Upper lobe of left lung (tissue), 6 donors: ENCODE data around the gene SHD. TPM values are rescaled to one million over a fixed set of nuclear protein-coding genes. Genes with fewer than 3 reads are reported as not detected.

Experiments
- ATAC-seq, 2 donors: fragments of 200-7000 bp; cut with Tn5 transposase; one replicate each; pipeline ENCODE4 v1.9.1; 2022; ENCODE audit warnings: mild to moderate bottlenecking in 2 of 2, moderate library complexity in 2 of 2; ENCODE audit not compliant: low FRiP score in 2 of 2
- DNase-seq, 2 donors: peaks; one replicate each; pipeline ENCODE4 v3.0.0-alpha.2; 2019 to 2020
- H3K27ac ChIP-seq, 4 donors: fragments of 200-600 bp; sonication (generic); one replicate each; pipeline ENCODE4 v1.5.1; 2016 to 2019
- H3K27me3 ChIP-seq, 4 donors: fragments of 200-600 bp; sonication (generic); one replicate each; pipeline ENCODE4 v1.5.1; 2017 to 2019
- H3K36me3 ChIP-seq, 4 donors: fragments of 200-600 bp; sonication (generic); one replicate each; pipeline ENCODE4 v1.5.1; 2016 to 2019
- H3K4me1 ChIP-seq, 4 donors: fragments of 200-600 bp; sonication (generic); one replicate each; pipeline ENCODE4 v1.5.1; 2018 to 2019
- H3K4me3 ChIP-seq, 4 donors: fragments of 200-600 bp; sonication (generic); one replicate each; pipeline ENCODE4 v1.5.1; 2017 to 2019; ENCODE audit warnings: mild to moderate bottlenecking in 2 of 4, moderate library complexity in 1 of 4
- H3K9me3 ChIP-seq, 4 donors: fragments of 200-600 bp; sonication (generic); one replicate each; pipeline ENCODE4 v1.5.1; 2018 to 2019
- EP300 ChIP-seq, 4 donors: sonication (generic); formaldehyde crosslinking; IDR thresholded peaks; one replicate each; pipeline ENCODE4 v1.5.1; 2017; ENCODE audit warnings: antibody characterized with exemption in 4 of 4, control low read depth in 2 of 4
- POLR2A ChIP-seq, 4 donors: fragments of 450-650 bp; IDR thresholded peaks; one replicate each; pipeline ENCODE4 v1.5.1; 2016 to 2017; ENCODE audit warnings: antibody characterized with exemption in 4 of 4, mild to moderate bottlenecking in 2 of 4
- POLR2AphosphoS5 ChIP-seq, 2 donors: sonication (generic); formaldehyde crosslinking; IDR thresholded peaks; one replicate each; pipeline ENCODE4 v1.5.1; 2017; ENCODE audit warnings: antibody characterized with exemption in 2 of 2
- WGBS, 2 donors: methylation state at CpG; one replicate each; pipeline ENCODE4 v1.1.5; 2017 to 2018; 5-methylcytosine and 5-hydroxymethylcytosine counted together
- total RNA-seq, 6 donors: library from RNA; depleted of rRNA in 4 of 6; stranded (reverse); fragments of >200 nt in 4 of 6; gene quantifications; one replicate each; pipeline versions ENCODE4 v1.1.0 to v1.2.1, GENCODE V29; 2016 to 2021
- TF ChIP-seq, protein P1 (sequence below), 6 experiments: fragments of 450-650 bp in 4 of 6; fragments of 200-600 bp in 2 of 6; sonication (generic) in 2 of 6; IDR thresholded peaks; one replicate each; pipeline ENCODE4 v1.5.1; 2016 to 2019; ENCODE audit warnings: antibody characterized with exemption in 6 of 6
- donor health status: DM: no; HTN: no; CAD: no; lungs with moderate emphysema.
- donor health status: DM: no; HTN: yes; CAD: no; lungs with severe emphysema.

SHD gene
- total RNA-seq, 6 donors from 2014 or later = 0.98 TPM; not detected in 5

DNA sequence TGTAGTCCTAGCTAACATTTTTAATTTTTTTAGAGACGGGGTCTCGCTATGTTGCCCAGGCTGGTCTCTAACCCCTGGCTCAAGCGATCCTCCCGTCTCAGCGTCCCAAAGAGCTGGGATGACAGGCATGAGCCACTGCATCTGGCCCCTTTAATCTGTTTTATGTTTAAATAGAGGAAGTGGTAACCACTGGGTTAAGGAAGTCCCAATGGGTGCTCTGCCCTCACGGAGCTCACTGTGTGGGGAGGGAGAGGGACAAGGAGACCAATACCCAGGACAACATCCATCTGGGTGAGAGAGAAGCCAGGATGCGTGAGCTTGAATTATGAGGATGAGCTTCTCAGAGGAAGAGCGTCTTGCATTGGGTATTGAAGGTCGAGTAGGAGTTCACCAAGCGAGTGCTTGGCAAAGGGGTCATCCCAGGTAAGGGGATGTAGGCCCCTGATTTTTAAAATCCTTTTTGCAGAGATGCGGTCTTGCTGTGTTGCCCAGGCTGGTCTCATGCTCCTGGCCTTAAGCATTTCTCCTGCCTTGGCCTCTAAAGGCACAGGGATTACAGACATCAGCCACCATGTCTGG is 18.4 kb upstream of the SHD start:
- Histone ChIP-seq H3K9me3 (peaks cover 0 to 6% (median 0%) of the 10 kb centered on the region in 4 donors), H3K4me3 (no peak overlapping the region), H3K27ac (no peak overlapping the region), H3K36me3 (peaks cover 26 to 96% (median 81%) of the 10 kb centered on the region in 4 donors), H3K4me1 (no peaks in the 10 kb centered on the region), H3K27me3 (no peaks in the 10 kb centered on the region)
- TF ChIP-seq, protein P1, sequence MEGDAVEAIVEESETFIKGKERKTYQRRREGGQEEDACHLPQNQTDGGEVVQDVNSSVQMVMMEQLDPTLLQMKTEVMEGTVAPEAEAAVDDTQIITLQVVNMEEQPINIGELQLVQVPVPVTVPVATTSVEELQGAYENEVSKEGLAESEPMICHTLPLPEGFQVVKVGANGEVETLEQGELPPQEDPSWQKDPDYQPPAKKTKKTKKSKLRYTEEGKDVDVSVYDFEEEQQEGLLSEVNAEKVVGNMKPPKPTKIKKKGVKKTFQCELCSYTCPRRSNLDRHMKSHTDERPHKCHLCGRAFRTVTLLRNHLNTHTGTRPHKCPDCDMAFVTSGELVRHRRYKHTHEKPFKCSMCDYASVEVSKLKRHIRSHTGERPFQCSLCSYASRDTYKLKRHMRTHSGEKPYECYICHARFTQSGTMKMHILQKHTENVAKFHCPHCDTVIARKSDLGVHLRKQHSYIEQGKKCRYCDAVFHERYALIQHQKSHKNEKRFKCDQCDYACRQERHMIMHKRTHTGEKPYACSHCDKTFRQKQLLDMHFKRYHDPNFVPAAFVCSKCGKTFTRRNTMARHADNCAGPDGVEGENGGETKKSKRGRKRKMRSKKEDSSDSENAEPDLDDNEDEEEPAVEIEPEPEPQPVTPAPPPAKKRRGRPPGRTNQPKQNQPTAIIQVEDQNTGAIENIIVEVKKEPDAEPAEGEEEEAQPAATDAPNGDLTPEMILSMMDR (IDR thresholded peaks at IDR 0.05) = no peak
- TF ChIP-seq POLR2AphosphoS5 (IDR thresholded peaks at IDR 0.05) (no peak), EP300 (IDR thresholded peaks at IDR 0.05) (no peak), POLR2A (IDR thresholded peaks at IDR 0.05) (no peak)
- no peak for DNase-seq
- ATAC-seq = peak in 1 of 2 donors; percentile 40
- WGBS, 2 donors = 89 to 90% methylated on average over 11 of the region's 11 CpGs

DNA sequence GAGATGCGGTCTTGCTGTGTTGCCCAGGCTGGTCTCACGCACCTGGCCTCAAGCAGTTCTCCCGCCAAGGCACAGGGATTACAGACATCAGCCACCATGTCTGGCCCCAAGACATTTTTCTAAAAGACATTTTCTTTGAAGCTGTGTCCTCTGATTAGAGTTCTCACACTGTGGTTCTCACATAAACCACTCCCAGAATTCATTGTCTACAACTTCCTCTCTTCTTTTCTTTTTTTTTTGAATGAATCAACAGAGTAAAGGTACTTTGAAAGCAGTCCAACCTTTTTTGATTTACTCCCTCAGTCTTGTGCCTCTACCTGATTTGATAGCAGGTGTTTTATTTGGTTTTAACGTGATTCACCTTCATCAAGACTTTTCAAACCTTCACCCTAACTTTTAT is 14.3 kb upstream of the SHD start:
- peaks cover 26 to 91% (median 73%) of the 10 kb centered on the region in 4 donors for H3K36me3 ChIP-seq
- TF ChIP-seq POLR2A (IDR thresholded peaks at IDR 0.05) (no peak), EP300 (IDR thresholded peaks at IDR 0.05) (no peak), POLR2AphosphoS5 (IDR thresholded peaks at IDR 0.05) (no peak)
- TF ChIP-seq, protein P1 (IDR thresholded peaks at IDR 0.05) = no peak
- 67% methylated on average over 4 of the region's 4 CpGs for WGBS, 2 donors

DNA sequence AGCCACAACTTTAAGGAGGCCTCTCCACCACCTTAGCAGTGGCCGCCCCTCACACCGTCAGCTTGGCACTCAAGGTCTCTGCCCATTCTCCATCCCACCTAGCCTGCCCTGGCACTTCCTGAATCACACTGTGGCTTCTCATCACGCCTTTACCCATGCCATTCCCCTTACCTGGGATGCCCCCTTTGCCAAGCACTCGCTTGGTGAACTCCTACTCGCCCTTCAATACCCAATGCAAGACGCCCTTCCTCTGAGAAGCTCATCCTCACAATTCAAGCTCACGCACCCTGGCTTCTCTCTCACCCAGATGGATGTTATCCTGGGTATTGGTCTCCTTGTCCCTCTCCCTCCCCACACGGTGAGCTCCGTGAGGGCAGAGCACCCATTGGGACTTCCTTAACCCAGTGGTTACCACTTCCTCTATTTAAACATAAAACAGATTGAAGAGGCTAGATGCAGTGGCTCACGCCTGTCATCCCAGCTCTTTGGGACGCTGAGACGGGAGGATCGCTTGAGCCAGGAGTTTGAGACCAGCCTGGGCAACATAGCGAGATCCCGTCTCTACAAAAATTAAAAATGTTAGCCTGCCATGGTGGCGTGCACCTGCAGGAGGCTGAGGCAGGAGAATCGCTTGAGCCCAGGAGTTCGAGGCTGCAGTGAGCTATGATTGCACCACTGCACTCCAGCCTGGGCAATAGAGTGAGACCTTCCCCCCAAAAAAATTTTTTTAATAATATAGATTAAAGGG is 12.6 kb upstream of the SHD start:
- H3K27me3 ChIP-seq = no peaks in the 10 kb centered on the region
- no peaks in the 10 kb centered on the region for H3K9me3 ChIP-seq
- H3K27ac ChIP-seq = no peak overlapping the region
- WGBS, 2 donors = 88 to 95% methylated on average over 18 of the region's 18 CpGs
- H3K4me3 ChIP-seq = no peak overlapping the region
- no peak for ATAC-seq
- H3K4me1 ChIP-seq = no peaks in the 10 kb centered on the region
- TF ChIP-seq, protein P1 (IDR thresholded peaks at IDR 0.05) = no peak
- no peak for TF ChIP-seq EP300 (IDR thresholded peaks at IDR 0.05)
- no peak for DNase-seq
- peaks cover 26 to 86% (median 60%) of the 10 kb centered on the region in 4 donors for H3K36me3 ChIP-seq

More for the DNA sequence above, 14.3 kb upstream of the SHD start:
- Histone ChIP-seq H3K27ac (no peak overlapping the region), H3K4me1 (no peaks in the 10 kb centered on the region), H3K9me3 (no peaks in the 10 kb centered on the region), H3K4me3 (no peak overlapping the region), H3K27me3 (no peaks in the 10 kb centered on the region)
- ATAC-seq (no peak), DNase-seq (no peak)

DNA sequence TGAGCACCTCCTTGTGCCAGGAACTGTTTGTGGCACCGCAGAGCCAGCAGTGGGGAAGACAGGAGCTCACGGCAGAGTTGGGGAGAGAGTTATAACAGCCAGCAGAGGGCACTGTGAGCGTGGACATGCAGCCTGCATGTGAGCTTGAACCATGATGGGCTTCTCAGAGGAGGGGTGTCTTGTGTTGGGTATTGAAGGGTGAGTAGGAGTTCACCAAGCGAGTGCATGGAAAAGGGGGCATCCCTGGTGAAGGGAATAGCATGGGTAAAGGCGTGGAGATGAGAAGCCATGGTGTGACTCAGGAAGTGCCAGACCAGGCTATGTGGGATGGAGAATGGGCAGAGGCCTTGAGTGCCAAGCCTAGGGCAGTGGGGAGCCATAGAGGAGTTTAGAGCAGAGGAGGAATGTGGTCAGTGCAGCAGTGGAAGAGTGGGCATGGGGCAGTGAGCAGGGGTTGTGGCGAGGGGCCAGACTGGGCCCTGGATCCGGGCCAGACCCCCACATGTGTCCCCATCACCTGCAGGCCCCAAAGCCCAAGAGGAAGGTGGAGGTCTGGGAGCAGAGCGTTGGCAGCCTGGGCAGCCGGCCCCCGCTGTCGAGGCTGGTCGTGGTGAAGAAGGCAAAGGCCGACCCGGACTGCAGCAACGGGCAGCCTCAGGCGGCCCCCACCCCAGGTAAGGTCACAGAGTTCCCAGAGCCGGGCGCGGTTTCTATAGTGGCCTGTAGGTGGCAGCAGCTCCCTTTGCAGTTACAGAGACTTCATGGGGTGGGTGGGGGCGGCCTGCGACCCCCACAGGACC is 11.8 kb upstream of the SHD start:
- Histone ChIP-seq H3K9me3 (no peaks in the 10 kb centered on the region), H3K4me1 (no peaks in the 10 kb centered on the region), H3K4me3 (no peak overlapping the region), H3K27ac (no peak overlapping the region), H3K27me3 (no peaks in the 10 kb centered on the region), H3K36me3 (peaks cover 22 to 84% (median 54%) of the 10 kb centered on the region in 4 donors)
- TF ChIP-seq EP300 (IDR thresholded peaks at IDR 0.05) = no peak
- TF ChIP-seq POLR2A (IDR thresholded peaks at IDR 0.05) = no peak
- TF ChIP-seq, protein P1 (IDR thresholded peaks at IDR 0.05) = peak; percentile 40 to 90 (median 73)
- TF ChIP-seq POLR2AphosphoS5 (IDR thresholded peaks at IDR 0.05) = no peak
- WGBS, 2 donors = 45 to 52% methylated on average over 15 to 21 of the region's 21 CpGs
- ATAC-seq (peak; percentile 67 to 81), DNase-seq (peak; percentile 37 to 83)
